HG02623 (cell line): ENCODE measurements around the gene CYB5B.

ENCODE experiments used
- ATAC-seq: cut with Tn5 transposase; IDR thresholded peaks from one replicate; pipeline ENCODE4 v1.9.1; 2021; ENCODE audit warnings: moderate library complexity; ENCODE audit not compliant: unreplicated experiment

The CYB5B gene

GRCh38 chr16:69514356-69514755, 89.9 kb downstream of the CYB5B start:
- ATAC-seq: no peak
